Pancreas (tissue), 10 donors: ENCODE results near the gene CTSG. TPM values are rescaled to one million over a fixed set of nuclear protein-coding genes. Genes with fewer than 3 reads are reported as not detected.
"Not testable (repeated sequence)": the region's sequence is repeated elsewhere in the genome, so short reads cannot be mapped to it uniquely, and the experiment has no call there.

Experiments
- ATAC-seq, 4 donors: fragments of 200-7000 bp; cut with Tn5 transposase; one replicate each; pipeline versions ENCODE4 v1.8.0 to v1.9.1; 2020; ENCODE audit warnings: mild to moderate bottlenecking in 4 of 4, moderate library complexity in 4 of 4
- DNase-seq, 6 donors: peaks; one replicate each; pipeline ENCODE4 v3.0.0-alpha.2; 2020
- FAIRE-seq: peaks from 2 replicates; lab custom pipeline; 2012; peaks lifted over from hg19 to GRCh38; lab: Jason Lieb, UNC
- H3K27ac ChIP-seq, 4 donors: fragments of 200-600 bp; sonication (generic); 1 replicate in 3 of 4; 2 replicates in 1 of 4; pipeline versions ENCODE4 v1.5.0 to v1.8.0; 2020
- H3K27me3 ChIP-seq, 4 donors: fragments of 200-600 bp; one replicate each; pipeline ENCODE4 v1.8.0; 2021
- H3K36me3 ChIP-seq, 3 donors: fragments of 200-600 bp; sonication (generic) in 1 of 3; one replicate each; pipeline versions ENCODE4 v1.5.0 to v1.8.0; 2020 to 2021
- H3K4me1 ChIP-seq, 3 donors: fragments of 200-600 bp; one replicate each; pipeline ENCODE4 v1.8.0; 2021
- H3K4me3 ChIP-seq, 4 donors: fragments of 200-600 bp; sonication (generic) in 2 of 4; one replicate each; pipeline versions ENCODE4 v1.5.0 to v1.8.0; 2020 to 2021
- H3K9me3 ChIP-seq, 4 donors: fragments of 200-600 bp; one replicate each; pipeline ENCODE4 v1.8.0; 2021
- WGBS, 2 donors: extraction: QIAGEN DNeasy Blood & Tissue Kit; methylation state at CpG; one replicate each; pipeline ENCODE4 v1.1.7; 2013; 5-methylcytosine and 5-hydroxymethylcytosine counted together
- intact Hi-C, 3 donors: fragments of 100-400 bp; cut with DNase I; formaldehyde crosslinking; loops; one replicate each; pipeline versions ENCODE4 v1.11.1 to v1.14.2; 2022
- polyA plus RNA-seq, 2 donors: library from polyadenylated mRNA; stranded (reverse); fragments of 200-250 nt; gene quantifications; one replicate each; pipeline ENCODE4 v1.2.3, GENCODE V29; 2013
- total RNA-seq, 6 donors: library from RNA; stranded (reverse); fragmentation: NEBNext Ultra II Directional in 4 of 6; extraction: Animal tissue kit (Norgen Biotek cat#: 25700) in 4 of 6; gene quantifications; one replicate each; pipeline versions ENCODE4 v1.2.1 to v1.2.4, GENCODE V29; 2021 to 2023
- TF ChIP-seq, protein P1 (sequence below), 4 donors: fragments of 200-600 bp; sonication (generic) in 3 of 4; IDR thresholded peaks; one replicate each; pipeline versions ENCODE4 v1.5.0 to v1.8.0; 2021; ENCODE audit warnings: antibody characterized with exemption in 4 of 4
- donor health status: healthy with polysubstance abuse.
- donor health status: DM: no; HTN: no; CAD: no; lungs with moderate emphysema.
- donor health status: DM: no; HTN: no; CAD: no.
- donor health status: control.
- donor health status: control.
- donor health status: Bipolar disorder and iron deficiency.
- donor health status: DM: yes; HTN: yes; CAD: no.
- donor health status: DM: no; HTN: no; CAD: no.
- donor health status: DM: no; HTN: no; CAD: no.
- donor health status: DM: yes; HTN: yes; CAD: no.

The CTSG gene
- total and polyA plus RNA-seq, 8 donors: 0.14 to 3.5 (median 0.94) TPM; not detected in 3

DNA sequence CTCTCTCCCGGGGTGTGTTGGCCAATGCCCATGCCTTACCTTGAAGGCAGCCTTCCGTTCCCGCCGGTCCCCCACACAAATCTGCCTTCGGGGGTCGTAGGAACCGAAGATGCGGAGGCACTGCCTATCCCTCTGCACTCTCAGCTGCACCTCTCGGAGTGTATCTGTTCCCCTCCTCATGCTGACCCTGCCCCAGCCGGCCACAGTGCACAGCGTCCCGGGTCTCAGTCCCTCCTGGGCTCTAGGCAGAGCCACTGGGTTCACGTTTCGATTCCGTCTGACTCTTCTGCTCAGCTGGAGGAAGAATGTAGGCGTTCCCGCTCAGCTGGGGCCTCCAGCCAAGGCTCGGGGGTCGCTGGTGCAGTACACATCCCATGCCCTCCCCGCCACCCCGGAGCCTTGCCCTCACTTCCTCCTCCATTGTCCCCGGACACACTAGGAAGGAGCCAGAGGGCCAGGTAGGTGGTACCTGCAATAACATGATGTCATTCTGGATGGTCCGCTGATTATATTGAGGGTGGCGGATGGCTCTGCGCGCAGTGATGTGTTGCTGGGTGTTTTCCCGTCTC is 1.8 kb downstream of the CTSG start:
- no peaks in the 10 kb centered on the region for H3K36me3 ChIP-seq
- no peak for ATAC-seq

DNA sequence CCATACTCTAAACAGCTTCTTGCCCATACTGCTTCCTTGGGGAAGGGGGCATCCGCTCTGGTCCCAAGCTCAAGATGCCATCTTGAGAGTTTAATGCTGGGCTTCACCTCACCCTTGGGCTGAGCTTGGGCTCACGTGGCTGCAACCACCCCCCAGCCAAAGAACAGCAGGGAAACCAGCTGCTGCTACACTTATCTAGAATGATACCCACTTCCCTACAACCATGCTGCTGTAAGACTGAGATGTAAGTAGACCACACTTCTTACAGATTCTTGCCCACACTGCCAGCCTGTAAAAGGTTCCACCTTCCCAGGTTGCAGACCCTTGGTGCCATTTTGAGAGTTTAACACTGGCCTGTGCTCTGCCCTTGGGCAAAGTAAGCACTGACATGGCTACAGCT is 9.7 kb downstream of the CTSG start:
- no peaks in the 10 kb centered on the region for H3K27me3 ChIP-seq
- FAIRE-seq: no peak
- TF ChIP-seq, protein P1, sequence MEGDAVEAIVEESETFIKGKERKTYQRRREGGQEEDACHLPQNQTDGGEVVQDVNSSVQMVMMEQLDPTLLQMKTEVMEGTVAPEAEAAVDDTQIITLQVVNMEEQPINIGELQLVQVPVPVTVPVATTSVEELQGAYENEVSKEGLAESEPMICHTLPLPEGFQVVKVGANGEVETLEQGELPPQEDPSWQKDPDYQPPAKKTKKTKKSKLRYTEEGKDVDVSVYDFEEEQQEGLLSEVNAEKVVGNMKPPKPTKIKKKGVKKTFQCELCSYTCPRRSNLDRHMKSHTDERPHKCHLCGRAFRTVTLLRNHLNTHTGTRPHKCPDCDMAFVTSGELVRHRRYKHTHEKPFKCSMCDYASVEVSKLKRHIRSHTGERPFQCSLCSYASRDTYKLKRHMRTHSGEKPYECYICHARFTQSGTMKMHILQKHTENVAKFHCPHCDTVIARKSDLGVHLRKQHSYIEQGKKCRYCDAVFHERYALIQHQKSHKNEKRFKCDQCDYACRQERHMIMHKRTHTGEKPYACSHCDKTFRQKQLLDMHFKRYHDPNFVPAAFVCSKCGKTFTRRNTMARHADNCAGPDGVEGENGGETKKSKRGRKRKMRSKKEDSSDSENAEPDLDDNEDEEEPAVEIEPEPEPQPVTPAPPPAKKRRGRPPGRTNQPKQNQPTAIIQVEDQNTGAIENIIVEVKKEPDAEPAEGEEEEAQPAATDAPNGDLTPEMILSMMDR (IDR thresholded peaks at IDR 0.05): no peak

More for the DNA sequence above, 1.8 kb downstream of the CTSG start:
- H3K4me3 ChIP-seq: no peak overlapping the region
- H3K4me1 ChIP-seq: no peaks in the 10 kb centered on the region
- WGBS, 2 donors: 66 to 77% methylated on average over 26 to 27 of the region's 27 CpGs
- H3K27me3 ChIP-seq: no peaks in the 10 kb centered on the region
- DNase-seq: peak in 1 of 6 donors; percentile 28
- no peaks in the 10 kb centered on the region for H3K9me3 ChIP-seq
- TF ChIP-seq, protein P1 (IDR thresholded peaks at IDR 0.05): no peak
- intact Hi-C loops: no loop called here
- FAIRE-seq: no peak
- no peak overlapping the region for H3K27ac ChIP-seq

DNA sequence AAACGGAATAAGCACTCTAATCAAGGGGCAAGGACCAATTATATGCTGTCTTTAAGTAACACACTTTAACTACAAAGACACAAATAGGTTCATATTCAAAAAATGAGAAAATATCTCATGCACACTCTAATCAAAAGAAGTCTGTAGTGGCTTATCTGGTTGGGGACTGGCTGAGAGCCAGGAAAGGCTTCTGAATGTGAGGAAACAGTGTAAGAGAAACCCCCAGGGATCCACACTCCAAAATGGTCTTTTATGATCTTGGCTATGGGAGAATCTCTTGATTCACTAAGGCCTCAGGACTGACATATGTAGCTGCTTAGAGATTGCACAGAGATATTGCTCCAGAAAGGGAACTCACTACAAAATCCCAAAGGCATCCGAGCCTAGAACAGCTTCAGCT is 10.3 kb downstream of the CTSG start:
- Histone ChIP-seq H3K4me1 (no peaks in the 10 kb centered on the region), H3K27me3 (no peaks in the 10 kb centered on the region), H3K4me3 (no peak overlapping the region), H3K27ac (no peak overlapping the region), H3K9me3 (no peaks in the 10 kb centered on the region), H3K36me3 (no peaks in the 10 kb centered on the region)
- 53 to 56% methylated on average over 2 of the region's 2 CpGs for WGBS, 2 donors
- DNase-seq (no peak), FAIRE-seq (no peak), ATAC-seq (no peak)
- TF ChIP-seq, protein P1 (IDR thresholded peaks at IDR 0.05): no peak
- intact Hi-C loops: no loop called here

More for the DNA sequence above, 9.7 kb downstream of the CTSG start:
- Histone ChIP-seq H3K36me3 (no peaks in the 10 kb centered on the region), H3K4me3 (no peak overlapping the region), H3K27ac (no peak overlapping the region), H3K4me1 (no peaks in the 10 kb centered on the region), H3K9me3 (no peaks in the 10 kb centered on the region)
- intact Hi-C loops: no loop called here
- DNase-seq (peak in 1 of 6 donors; percentile 20), ATAC-seq (no peak)
- WGBS, 2 donors: 52 to 70% methylated on average over 2 of the region's 2 CpGs

DNA sequence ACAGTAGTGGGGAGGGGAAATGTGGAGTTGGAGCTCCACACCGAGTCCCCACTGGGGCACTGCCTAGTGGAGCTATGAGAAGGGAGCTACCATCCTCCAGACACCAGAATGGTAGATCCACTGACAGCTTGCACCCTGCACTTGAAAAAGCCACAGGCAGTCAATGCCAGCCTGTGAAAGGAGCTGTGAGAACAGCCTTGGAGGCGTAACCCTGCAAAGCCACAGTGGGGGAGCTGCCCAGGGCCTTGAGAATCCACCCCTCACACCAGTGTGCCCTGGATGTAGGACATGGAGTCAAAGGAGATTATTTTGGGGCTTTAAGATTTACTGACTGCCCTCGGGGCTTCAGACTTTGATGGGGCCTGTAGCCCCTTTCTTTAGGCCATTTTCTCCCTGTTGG is 12.5 kb downstream of the CTSG start:
- no peak overlapping the region for H3K4me3 ChIP-seq
- TF ChIP-seq, protein P1 (IDR thresholded peaks at IDR 0.05): no peak
- DNase-seq (no peak), ATAC-seq (no peak), FAIRE-seq (no peak)
- no peaks in the 10 kb centered on the region for H3K27me3 ChIP-seq
- WGBS, 2 donors: 52 to 78% methylated on average over 3 of the region's 3 CpGs
- H3K36me3 ChIP-seq: no peaks in the 10 kb centered on the region
- intact Hi-C loops: no loop called here
- H3K4me1 ChIP-seq: no peaks in the 10 kb centered on the region
- no peaks in the 10 kb centered on the region for H3K9me3 ChIP-seq
- no peak overlapping the region for H3K27ac ChIP-seq

DNA sequence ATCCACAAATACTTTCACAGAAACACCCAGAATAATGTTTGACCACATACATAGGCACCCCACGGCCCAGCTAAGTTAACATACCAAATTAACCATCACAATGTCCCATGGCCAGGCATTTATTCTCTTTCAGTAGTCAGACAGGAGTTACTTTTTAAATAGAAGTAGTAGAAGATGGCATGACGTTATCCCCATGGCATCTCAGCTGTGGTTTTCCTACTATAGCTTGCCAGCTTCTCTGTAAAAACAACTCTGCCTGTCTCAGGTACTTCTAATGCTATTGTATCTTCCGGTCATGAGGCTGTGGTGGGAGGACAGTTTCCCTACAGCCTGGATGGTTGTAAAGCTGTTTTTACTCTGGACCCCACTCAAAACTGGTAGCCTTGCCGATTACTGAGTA is 19.3 kb downstream of the CTSG start:
- DNase-seq (no peak), ATAC-seq (peak in 2 of 4 donors; percentile 47), FAIRE-seq (no peak)
- H3K4me3 ChIP-seq: no peak overlapping the region
- no peaks in the 10 kb centered on the region for H3K4me1 ChIP-seq
- TF ChIP-seq, protein P1 (IDR thresholded peaks at IDR 0.05): no peak
- no peak overlapping the region for H3K27ac ChIP-seq
- 41 to 58% methylated on average over 4 of the region's 4 CpGs for WGBS, 2 donors
- H3K36me3 ChIP-seq: no peaks in the 10 kb centered on the region
- no peaks in the 10 kb centered on the region for H3K9me3 ChIP-seq
- no peaks in the 10 kb centered on the region for H3K27me3 ChIP-seq
- intact Hi-C loops: no loop called here

DNA sequence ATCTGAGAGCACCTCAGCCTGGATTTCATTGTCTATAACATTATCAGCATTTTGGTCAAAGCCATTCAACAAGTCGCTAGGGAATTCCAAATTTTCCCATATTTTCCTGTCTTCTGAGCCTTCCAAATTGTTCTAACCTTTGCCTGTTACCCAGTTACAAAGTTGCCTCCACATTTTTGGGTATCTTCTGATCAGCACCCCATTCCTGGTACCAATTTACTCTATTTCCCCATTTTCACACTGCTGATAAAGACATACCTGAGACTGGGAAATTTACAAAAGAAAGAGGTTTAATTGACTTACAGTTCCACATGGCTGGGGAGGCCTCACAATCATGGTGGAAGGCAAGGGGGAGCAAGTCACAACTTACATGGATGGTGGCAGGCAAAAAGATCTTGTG is 27.0 kb downstream of the CTSG start:
- ATAC-seq, H3K4me3 ChIP-seq, FAIRE-seq, intact Hi-C loops, H3K36me3 ChIP-seq, DNase-seq, H3K27me3 ChIP-seq, H3K27ac ChIP-seq, H3K9me3 ChIP-seq, H3K4me1 ChIP-seq: not testable (repeated sequence)
- WGBS, 2 donors: 29 to 45% methylated on average over 1 of the region's 1 CpG
